NCI-H345 treated with DMSO at 0.1 percent for 48 hours (cell line): ENCODE measurements around the gene P2RY12.

Source experiments
- DNase-seq: peaks from one replicate; lab custom pipeline; 2025; ENCODE audit not compliant: unreplicated experiment; lab: John Stamatoyannopoulos, UW

P2RY12 gene

DNA sequence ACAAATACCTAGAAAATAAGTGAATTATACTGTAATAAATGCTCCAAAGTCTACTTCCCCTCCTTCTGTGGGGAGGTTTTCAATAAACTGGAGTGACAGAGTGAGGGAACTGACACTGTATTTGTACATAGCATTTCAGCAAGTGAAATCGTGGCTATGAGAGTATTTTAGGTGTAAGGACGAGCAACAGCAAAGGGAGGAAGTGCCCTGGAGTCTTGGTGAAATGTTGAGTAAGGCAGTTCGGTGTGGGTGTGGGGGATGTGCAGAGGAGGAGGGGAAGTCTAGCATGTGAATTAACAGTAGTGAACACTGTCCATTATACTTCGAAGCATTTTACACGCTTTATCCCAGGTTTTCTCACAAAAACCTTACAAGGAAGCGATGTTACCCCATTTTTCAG is 37.1 kb downstream of the P2RY12 start:
- DNase-seq: no peak

DNA sequence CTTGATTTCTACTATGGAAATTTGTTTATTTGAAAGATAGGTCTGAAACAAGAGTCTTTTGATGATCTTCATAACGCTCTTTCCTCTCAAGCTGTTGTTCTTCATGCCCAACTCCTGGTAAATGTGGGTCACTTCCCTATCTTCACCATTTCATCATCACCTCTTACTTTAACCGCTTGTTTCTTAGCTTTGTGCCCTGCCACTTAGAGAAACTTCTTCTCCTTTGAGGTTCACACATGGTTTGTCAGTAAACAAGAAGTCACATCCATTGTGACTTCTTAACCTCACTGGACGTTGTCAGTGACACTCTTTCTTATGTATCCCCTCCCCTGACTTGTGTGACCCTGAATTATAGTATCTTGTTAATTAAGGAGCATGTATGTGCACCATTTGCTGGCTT is 38.3 kb downstream of the P2RY12 start:
- DNase-seq: no peak

DNA sequence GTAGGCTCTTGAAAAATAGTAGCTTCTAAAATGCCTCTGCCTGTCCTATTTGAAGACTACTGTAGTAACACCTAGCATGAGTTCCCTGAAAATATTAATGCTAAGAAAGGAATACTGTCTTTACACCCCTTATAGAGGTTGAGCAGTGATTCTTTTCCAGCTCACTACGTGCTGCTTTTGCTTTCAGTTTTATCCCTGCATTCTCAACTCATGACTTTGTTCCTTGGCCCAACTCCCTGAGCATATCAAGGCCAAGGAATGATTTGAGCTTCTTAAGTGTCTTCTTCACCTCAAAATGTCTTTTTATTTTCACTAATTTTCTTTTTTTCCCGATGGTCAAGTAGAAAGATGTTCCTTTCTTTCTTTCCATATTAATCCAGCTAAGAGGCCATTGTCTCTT is 38.7 kb downstream of the P2RY12 start:
- no peak for DNase-seq

DNA sequence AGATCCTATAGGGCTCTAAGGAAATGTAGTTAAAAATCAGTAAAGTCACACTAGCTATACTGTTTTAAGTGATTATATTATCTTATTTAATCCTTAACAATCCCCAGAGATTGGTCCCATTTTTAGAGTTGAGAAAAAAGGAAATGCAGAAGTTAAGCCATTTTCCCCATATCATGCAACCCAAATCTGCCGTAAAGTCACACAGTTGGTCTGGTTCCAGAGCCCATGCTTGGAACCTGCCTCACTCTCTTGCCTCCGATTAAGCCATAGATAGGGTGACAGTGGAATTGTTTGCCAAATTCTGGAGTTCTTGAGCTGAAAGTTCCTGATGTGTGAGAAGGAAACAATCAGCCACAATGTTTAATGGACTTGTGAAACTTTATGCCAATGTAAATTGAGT is 52.9 kb downstream of the P2RY12 start:
- DNase-seq: no peak

DNA sequence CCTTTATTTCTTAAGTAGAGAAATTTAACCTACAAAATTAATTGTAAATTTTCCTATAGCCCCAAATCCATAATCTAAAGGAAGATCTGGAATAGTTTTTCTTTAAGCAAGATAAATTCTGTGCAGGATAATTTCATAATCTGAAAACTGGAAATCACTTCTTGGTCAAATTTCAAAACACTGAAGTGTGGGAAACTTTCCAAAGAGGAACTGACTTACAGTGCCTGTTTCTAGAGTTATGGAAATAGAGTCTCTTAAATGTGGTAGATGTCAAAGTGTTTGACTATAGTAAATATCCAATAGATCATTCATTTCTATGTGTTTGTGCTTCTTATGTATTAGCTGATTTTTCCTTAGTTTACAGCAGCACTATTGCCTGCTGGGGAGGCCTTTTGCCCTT is 53.7 kb downstream of the P2RY12 start:
- DNase-seq: no peak

DNA sequence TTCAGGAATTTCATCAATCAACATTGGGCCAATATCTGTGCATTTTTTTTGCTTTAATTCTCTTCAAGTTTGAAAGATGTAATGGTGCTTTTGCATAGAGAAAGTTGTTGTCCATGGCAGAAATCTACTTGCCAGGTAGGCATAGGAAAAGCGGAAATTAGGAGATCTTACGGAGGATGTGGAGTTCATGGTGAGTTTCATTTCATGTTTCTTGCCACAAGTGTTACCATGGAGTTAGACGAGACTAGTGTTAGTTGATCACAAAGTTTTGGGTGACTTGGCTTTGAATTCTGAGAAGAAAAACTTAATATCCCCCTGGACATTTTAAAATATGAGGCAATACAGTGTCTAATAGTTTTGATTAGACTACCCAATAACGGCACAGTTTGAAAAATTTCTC is 54.2 kb downstream of the P2RY12 start:
- no peak for DNase-seq

DNA sequence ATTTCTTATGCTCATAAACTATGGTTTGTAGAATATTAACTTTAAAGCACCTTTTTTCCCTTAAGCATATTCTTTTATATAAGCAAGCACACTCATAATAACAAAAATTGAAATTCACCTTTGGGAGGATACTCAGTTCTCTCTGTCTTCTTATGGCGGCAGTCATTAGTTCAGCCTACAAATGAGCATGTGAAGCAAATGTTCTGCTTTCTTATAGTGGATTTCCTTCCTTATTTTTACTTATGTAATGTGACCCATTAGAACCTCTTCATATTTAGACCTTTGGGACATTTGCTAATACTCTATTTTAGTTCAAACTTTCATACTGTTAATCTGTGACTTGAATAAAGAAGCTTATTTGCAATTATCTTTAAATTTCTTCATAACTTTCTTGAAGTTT is 55.2 kb downstream of the P2RY12 start, which contains the start of gene P2RY13:
P2RY13 (minus strand) TSS at position 187 of the 400 bp plus-strand sequence; CDS start at position 166, 21 bp downstream.
- DNase-seq: no peak

DNA sequence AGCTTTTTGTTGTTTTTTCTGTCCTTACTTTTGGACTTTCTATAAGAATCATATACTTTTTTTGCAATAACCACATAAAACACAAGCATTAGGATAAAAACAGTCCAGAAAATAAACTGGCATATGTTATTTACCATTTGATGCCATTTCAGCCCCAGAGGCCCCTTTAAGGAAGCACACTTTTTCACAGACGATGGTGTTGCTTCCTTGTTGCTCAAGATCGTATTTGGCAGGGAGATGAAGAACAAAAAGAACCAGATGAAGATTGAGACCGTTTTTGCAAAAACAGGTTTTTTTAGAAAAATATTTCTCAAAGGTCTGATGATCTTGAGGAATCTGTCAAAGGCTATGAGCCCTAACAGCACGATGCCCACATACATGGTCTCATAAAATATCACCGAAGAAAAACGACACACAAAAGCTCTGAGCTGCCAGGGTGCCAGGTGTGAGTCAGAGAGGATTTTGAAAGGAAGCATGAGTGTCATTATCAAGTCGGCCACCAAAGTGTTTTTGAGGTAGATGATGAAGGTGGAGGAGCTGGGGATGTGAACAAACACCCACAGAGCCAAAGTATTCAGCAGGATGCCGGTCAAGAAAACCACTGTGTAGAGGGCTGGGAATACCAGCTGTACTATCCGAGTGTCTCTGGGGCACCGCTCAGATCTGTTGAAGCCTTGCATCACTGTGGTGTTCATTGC is 56.1 kb downstream of the P2RY12 start:
- no peak for DNase-seq

DNA sequence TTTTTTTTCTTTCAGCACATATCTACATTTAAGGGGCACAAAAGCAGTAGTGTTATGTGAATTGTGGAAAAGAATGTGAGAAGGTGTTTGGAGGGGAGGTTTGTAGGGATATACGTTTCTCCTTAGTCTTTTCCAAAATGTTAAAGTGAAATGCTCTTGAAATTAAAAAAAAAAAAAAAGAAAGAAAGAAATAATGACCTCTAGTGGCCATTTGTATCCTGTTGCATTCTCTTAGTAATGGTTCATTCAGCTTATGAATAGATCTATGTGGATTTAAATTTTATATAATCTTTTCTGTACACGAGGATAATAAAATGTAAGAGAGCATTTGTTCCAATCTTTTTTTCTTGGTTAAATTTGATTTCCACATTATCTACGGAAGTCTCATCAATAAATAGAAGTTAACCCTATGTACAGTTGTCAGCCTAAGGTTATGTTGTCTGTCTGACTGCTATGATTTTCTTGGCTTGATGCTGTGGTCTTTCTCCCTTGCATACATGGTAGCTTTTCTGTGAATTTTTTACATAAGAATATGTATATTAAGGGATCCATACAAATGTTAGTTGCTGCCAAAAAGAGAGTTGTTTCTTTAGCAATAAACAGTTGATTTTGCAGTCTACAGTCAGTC is 56.9 kb downstream of the P2RY12 start:
- DNase-seq: no peak

DNA sequence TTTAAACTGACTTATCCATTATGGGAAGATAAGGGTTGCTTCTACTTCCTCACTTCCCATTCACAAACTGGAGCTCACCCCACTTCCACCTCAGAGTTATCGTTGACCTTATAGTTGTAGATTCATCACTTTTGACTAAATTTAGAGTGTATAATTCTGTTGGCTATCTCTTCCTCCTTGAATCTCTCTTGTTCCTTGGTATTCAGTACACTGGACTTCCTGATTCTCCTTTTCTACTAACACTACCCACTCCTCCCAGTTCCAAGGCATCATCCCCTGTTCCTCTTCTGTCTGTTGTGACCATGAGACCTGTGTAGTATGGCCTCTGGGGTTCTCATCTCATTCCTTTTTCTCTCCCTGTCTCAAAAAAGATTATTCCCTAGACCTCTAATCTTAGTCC is 62.0 kb downstream of the P2RY12 start:
- DNase-seq: no peak

DNA sequence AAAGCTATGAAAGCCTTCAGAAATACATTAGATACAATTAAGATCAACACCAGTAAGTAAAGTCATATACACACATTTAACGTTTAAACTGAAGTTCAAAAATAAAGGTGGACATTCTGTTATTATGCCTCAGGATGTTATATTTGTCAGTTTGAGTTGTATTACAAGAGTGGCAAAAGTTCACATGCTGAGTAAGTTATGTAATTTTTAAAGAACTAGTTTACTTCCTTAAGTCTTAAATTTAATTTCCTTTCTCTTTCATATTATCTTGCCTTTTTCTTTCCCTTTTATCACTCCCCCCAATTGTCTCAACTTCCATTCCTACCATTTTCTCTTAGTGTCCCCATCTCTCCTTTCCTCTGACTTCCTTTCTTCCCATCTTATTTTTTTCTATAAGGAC is 63.0 kb downstream of the P2RY12 start:
- DNase-seq: no peak

DNA sequence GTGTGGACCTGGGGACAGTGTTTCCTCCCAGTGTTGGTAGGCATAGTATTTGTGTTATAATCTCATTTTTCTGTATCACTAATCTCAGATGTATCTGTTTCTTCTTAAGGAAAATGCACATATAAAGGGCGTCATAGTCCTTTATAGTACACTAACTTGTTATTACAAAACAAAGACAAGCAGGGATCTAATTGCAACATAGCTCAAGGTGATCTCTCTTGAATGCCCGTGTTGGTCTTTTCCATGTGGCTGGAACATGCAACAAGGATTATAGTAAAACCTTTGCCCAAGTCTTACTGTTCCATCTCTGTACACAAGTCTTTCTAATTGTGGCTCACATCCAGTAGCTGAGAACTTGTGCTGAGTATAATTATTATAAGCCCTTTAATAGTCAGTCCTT is 64.4 kb downstream of the P2RY12 start:
- no peak for DNase-seq

DNA sequence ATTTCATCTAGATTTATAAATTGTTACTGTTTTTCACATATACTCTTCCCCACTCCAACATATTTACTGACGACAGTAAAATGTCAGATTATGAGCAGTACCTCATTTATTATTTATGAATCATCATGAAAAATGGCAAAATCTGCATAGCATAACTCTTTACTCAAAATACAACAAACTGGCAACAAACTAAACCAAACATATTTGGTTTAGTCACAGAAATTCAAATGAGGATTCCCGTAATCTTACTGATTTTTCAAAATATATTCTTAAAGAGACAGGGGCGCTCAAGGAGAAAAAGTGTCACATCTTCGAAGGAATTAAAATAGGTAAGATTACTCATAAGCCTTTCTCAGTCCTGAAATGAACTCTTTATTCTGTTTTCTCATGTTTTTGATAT is 64.9 kb downstream of the P2RY12 start:
- no peak for DNase-seq

DNA sequence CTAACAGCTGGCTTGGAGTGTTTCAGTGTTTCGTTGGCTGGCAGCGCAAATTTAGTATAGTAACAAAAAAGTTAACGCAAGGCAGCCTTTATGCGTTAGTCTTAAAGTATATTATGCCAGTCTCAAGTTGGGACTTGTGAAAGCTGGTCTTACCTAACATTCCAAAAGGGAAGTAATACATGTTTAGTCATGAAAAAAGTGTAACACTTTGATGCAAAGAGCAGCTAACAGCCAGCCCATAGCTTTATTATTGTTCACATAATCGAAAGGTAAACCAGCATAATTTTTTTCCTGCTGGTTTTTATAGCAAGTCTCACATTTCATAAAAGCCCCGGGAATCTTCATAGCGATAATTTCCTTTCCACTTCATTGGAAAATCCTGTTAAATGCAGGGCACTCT is 65.6 kb downstream of the P2RY12 start:
- DNase-seq: no peak

DNA sequence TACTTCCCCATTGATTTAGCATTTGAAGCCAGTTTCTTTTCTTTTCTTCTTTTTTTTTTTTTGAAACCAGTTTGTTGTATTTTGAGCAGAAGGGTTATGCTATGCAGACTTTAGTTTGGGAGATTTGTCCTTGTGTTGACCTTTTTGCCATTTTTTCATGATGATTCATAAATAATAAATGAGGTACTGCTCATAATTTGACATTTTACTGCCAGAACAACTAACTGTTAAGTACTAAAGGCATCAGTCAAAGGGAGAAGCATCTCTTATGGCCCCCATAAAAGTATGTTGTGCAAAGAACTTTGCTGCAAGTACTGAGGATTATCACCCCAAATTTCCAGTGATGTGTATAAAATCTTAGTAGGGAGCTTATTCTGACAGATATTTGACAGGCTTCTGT is 66.2 kb downstream of the P2RY12 start:
- DNase-seq: no peak

DNA sequence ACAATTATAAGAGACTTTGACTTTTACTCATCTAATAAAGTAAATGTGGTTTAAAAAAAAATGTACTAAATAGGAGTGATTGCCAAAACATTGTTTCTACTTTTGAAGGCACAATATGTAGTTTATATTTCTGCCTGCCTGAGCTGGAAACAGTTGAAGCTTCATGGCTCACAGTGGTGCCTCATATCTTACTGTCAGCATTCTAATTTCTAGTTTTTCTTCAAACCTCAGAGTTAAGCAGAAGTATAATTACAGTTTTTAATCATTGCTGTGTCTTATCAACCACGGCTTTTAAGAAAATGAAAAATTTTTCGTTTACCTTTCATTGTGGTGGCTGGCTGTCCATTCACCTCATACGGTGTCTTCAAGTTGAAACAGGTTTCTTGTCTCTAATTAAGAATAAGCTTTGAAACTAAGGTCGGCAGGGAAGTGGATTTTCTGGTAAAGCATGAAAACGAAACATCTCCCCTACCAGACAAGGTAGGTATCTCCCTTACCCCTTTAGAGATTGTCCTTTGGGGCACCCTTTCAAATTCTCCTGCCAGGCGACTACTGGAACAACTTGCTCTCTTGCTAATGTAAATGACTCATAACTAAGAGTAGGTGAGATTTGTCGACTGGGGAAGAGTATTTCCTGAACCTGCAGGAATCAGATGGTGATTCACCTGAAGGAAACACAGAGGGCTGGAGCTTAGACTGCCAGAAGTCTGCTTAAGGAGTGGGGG is 68.1 kb downstream of the P2RY12 start, which contains the start of gene GPR87:
GPR87 (minus strand) TSS at position 554 of the 725 bp plus-strand sequence. CDS start 16,720 bp downstream, outside the sequence.
- no peak for DNase-seq

DNA sequence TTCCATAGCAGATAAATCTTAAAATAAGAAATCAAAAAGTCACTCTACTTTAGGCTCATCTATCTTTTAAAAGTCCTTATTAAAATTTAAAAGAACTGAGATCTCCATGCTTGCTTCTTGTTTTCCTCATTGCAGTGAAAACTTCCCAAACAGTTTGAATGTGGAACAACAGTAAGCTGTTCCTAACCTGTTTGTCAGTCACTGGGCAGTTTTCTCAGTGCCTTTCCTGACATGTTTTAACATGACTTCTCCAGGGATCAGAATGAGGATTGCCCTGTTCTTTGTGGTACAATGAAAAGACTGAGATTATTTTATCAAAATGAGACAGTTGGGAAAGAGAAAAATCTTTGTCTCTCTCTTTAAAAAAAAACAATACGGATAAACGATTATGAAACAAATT is 68.7 kb downstream of the P2RY12 start:
- no peak for DNase-seq

DNA sequence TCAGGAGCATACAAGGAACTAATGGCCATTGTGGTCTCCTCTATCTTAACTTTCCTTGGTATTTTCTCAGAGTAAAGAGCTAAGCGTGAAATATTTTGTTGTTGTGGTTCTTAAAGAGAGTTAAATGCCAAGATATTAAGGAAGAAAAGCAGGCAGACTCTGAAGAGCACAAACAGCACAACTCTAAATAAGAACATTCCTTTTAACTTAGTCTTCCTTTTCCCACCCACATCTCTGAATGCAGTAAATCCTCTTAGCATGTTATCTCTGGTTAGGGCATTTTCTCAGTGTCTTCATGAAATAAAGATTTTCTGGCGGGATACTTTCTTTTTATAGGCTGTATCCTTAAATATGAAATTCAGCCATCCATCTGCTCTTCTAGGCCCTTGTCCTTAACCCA is 69.4 kb downstream of the P2RY12 start:
- DNase-seq: no peak

DNA sequence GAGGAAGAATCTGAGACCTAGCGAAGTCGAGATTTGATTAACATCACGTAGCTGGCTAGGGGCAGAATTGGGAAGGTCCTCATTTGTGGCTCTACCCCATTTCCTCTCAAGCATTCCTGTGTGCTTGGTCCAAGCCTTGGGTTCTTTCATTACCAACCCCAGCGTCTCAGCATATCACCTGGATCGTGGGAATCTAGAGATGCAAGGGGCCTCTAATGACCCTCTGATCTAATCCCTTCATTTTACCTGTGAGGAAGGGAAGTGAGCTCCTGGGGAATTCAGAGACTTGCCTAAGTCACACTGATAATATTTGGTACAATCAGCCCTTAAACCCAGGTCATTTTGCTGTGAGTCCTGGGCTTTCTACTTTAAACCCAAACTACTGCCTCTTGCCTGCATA is 70.0 kb downstream of the P2RY12 start:
- DNase-seq: no peak

DNA sequence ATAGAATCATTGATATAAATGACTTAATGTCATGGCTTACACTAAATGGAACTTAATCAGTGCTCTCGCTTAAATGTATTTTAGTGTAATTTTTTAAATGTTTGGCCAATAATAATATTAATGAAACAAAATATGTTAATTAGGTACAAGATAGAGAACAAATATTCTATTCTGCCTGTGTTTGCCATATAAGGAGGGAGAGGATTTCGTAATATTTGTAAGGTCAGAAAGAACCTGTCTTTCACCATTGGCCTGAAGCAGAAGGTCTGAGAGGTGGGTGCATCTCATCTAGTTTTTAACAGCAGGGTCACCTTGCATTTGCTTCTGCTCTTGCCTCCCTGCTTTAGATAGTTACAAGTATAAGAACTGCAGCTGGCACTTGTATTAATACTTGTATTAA is 70.4 kb downstream of the P2RY12 start:
- DNase-seq: no peak

DNA sequence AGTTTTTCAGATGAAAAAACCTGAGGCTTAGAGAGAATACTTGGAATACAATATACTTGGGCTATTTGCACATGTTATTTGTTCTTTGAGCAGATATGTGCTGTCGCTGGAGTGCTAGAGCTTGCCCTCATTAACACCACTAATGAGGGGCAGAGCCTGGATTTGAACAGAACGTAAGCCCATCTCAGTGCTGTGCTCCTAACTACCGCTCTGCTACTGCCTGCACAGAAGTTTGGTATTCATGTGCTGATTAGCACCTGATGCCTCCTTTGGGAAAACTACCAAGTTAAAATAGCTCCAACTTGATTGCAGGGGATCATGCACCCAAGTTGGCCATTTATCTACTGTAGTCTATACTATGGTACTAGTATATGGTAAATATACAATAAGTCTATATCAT is 71.6 kb downstream of the P2RY12 start:
- no peak for DNase-seq

DNA sequence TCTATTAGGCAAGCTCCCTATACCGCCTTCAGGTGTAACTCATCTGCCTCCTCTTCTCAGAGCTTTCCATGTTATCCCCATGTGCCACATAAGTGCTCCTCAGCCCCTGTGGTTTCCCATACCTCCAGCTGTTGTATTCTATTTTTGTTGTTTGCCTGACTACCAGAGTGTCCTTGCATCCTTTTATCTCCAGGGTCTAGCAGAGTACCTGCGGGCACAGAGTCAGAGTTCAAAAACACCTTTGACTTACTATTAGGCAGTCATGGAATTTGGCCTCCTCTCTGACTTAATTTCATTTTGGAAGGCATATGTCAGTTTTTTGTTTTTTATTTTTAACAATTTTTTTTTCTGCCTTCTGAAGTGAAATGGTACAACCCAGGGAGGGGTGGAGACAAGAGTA is 75.0 kb downstream of the P2RY12 start:
- no peak for DNase-seq
